Panc1 (cell line): ENCODE data around the gene FAM120C. TPM values are rescaled to one million over a fixed set of nuclear protein-coding genes. Genes with fewer than 3 reads are reported as not detected.
A peak's percentile ranks its signal among the peaks of the same experiment; 100 is the strongest.

Experiments used
- ATAC-seq: fragments of 200-7000 bp; cut with Tn5 transposase; 2 replicates; pipeline ENCODE4 v1.9.1; 2020; ENCODE audit warnings: mild to moderate bottlenecking, moderate library complexity
- BruUV-seq: library from RNA; stranded (reverse); fragments of 400-500 nt; replicated peaks from 2 replicates; lab custom pipeline; 2021; lab: Mats Ljungman, UMichigan
- CTCF ChIA-PET: fragments of 300-600 bp; sonication (Branson Sonifier 250); formaldehyde crosslinking; loops from one replicate; lab custom pipeline; 2022; ENCODE audit warnings: antibody characterized with exemption; lab: Charles Lee
- POLR2A ChIA-PET: fragments of 300-600 bp; sonication (Branson Sonifier 250); formaldehyde crosslinking; loops from one replicate; lab custom pipeline; 2022; ENCODE audit warnings: antibody characterized with exemption; lab: Charles Lee
- DNase-seq: peaks from one replicate; pipeline ENCODE4 v3.0.0-alpha.2; 2010; ENCODE audit warnings: low read depth, low spot score
- H3K27ac ChIP-seq: 2 replicates; pipeline ENCODE4 v1.5.1; 2011; ENCODE audit warnings: mild to moderate bottlenecking, low read length, inconsistent platforms
- H3K27me3 ChIP-seq: fragments of 200-500 bp; sonication (Bioruptor generic); 2 replicates; pipeline ENCODE4 v1.6.0; 2014; ENCODE audit warnings: low read length, inconsistent platforms; ENCODE audit not compliant: control insufficient read depth, insufficient read depth
- H3K36me3 ChIP-seq: fragments of 200-500 bp; sonication (Bioruptor generic); 2 replicates; pipeline ENCODE4 v1.5.1; 2014; ENCODE audit warnings: inconsistent platforms, mild to moderate bottlenecking, low read length, moderate library complexity; ENCODE audit not compliant: control insufficient read depth, insufficient read depth
- H3K4me1 ChIP-seq: 2 replicates; pipeline ENCODE4 v1.5.1; 2011; ENCODE audit warnings: inconsistent platforms, mild to moderate bottlenecking, low read length, moderate library complexity; ENCODE audit not compliant: control insufficient read depth, insufficient read depth
- H3K4me3 ChIP-seq, 2 experiments: 2 replicates each; pipeline ENCODE4 v1.5.1; 2011 to 2012; ENCODE audit warnings: low read depth in 2 of 2, low read length in 2 of 2, mild to moderate bottlenecking in 2 of 2, inconsistent platforms in 1 of 2, moderate library complexity in 1 of 2
- H3K9me3 ChIP-seq: fragments of 200-500 bp; sonication (Bioruptor generic); 2 replicates; pipeline ENCODE4 v1.5.1; 2014; ENCODE audit warnings: low read depth, mild to moderate bottlenecking, inconsistent platforms, low read length, moderate library complexity; ENCODE audit not compliant: control insufficient read depth, insufficient read depth
- POLR2AphosphoS5 ChIP-seq: IDR thresholded peaks from 2 replicates; pipeline ENCODE4 v1.6.1; 2012; ENCODE audit warnings: mild to moderate bottlenecking, low read depth, low read length, moderate library complexity
- REST ChIP-seq, 2 experiments: IDR thresholded peaks; 2 replicates each; pipeline ENCODE4 v1.6.1; 2011 to 2012; ENCODE audit warnings: low read depth in 2 of 2, control low read depth in 1 of 2, low read length in 1 of 2, mild to moderate bottlenecking in 1 of 2, moderate library complexity in 1 of 2; ENCODE audit not compliant: insufficient read depth in 1 of 2
- SIN3A ChIP-seq: IDR thresholded peaks from 2 replicates; pipeline ENCODE4 v1.6.1; 2012; ENCODE audit warnings: low read depth, mild to moderate bottlenecking, low read length, moderate library complexity, borderline replicate concordance; ENCODE audit not compliant: insufficient read depth
- TCF7L2 ChIP-seq: IDR thresholded peaks from 2 replicates; pipeline ENCODE4 v1.6.1; 2011; ENCODE audit warnings: mild to moderate bottlenecking, low read depth, low read length, inconsistent platforms
- in situ Hi-C: cut with HindIII; loops from 2 replicates; pipeline ENCODE4 v1.10.0; 2016; ENCODE audit warnings: low sequenced_read_pairs, low pct_unique_long_range_greater_than_20kb
- intact Hi-C: fragments of 100-400 bp; cut with micrococcal nuclease; formaldehyde crosslinking; loops from one replicate; pipeline ENCODE4 v1.10.0; 2022; ENCODE audit not compliant: unreplicated experiment
- total RNA-seq: library from RNA; stranded (reverse); gene quantifications from one replicate; pipeline ENCODE4 v1.2.1, GENCODE V29; 2021; ENCODE audit not compliant: unreplicated experiment
- TF ChIP-seq, protein P1 (sequence below): fragments of 450-650 bp; IDR thresholded peaks from 2 replicates; pipeline ENCODE4 v1.5.1; 2017; ENCODE audit warnings: mild to moderate bottlenecking

The FAM120C gene
- total RNA-seq, 1 experiment from 2014 or later, result 12.1 TPM

DNA sequence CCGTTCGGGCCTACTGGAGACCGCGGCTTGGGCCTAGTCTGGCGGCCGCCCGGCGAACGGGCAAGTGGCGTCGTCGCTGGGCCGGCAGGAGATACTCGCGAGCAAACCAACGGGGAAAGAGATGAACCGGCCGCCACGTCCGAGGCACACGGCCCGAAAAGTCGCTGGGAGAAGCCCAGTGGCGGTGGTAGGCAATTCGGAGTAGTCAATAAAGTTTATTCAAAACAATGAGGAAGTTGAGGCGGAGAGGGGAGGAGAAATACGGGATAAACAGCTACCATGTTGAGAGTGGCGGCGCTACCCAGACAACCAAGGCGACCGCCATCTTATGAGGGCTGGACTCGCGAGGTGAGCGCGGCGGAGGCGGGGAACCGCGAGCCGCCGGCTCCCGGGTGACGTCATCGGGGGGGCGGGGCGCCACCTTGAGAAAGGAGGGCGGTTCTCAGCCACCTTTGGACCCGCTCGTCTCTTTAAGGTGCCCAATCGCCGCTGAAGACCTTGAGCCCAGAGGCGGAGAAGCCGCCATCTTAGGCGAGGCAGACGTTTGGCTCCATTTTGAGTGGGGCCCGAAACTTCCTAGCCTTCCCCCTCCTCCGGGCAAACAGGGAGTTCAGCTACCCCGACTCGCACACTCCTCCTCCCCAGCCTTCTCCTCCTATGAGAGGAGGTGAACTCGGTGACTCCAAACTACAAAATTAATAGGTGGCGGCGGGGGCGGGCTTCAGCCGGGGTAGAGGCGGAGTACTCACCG, 138.8 kb downstream of the FAM120C start, which contains the start of gene PHF8:
TSS of gene PHF8 (minus strand) at position 348 of the 751 bp plus-strand sequence. CDS start 1,745 bp downstream, outside the sequence.
- Histone ChIP-seq H3K27ac (peak within 1 kb of the TSS; percentile 95), H3K27me3 (no peaks in the 10 kb centered on the region), H3K4me1 (peaks cover 9% of the 10 kb centered on the region), H3K36me3 (no peaks in the 10 kb centered on the region; the same call in none of the 2 replicates), H3K4me3 (peak within 1 kb of the TSS; percentile 78 to 89), H3K9me3 (no peaks in the 10 kb centered on the region)
- no TSS peak for BruUV-seq
- in situ Hi-C loops (no loop called here), intact Hi-C loops (no loop called here)
- ATAC-seq (peak; percentile 93), DNase-seq (peak; percentile 51)
- TF ChIP-seq REST (IDR thresholded peaks at IDR 0.05; ENCODE audit: insufficient read depth in 1 of 2, low read depth in 2 of 2, low read length in 1 of 2) (no peak), SIN3A (0 out of 2 replicates have a peak, but pooled peaks have one; percentile 27), TCF7L2 (peak; percentile 33; the same call in 1 of the 2 replicates), POLR2AphosphoS5 (peak; percentile 70)
- TF ChIP-seq, protein P1, sequence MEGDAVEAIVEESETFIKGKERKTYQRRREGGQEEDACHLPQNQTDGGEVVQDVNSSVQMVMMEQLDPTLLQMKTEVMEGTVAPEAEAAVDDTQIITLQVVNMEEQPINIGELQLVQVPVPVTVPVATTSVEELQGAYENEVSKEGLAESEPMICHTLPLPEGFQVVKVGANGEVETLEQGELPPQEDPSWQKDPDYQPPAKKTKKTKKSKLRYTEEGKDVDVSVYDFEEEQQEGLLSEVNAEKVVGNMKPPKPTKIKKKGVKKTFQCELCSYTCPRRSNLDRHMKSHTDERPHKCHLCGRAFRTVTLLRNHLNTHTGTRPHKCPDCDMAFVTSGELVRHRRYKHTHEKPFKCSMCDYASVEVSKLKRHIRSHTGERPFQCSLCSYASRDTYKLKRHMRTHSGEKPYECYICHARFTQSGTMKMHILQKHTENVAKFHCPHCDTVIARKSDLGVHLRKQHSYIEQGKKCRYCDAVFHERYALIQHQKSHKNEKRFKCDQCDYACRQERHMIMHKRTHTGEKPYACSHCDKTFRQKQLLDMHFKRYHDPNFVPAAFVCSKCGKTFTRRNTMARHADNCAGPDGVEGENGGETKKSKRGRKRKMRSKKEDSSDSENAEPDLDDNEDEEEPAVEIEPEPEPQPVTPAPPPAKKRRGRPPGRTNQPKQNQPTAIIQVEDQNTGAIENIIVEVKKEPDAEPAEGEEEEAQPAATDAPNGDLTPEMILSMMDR, result no peak
- ChIA-PET POLR2A (interaction anchor here (0.6 to 0.7 kb wide), 2 partner anchors 104 to 537 kb away, joined by 3 read pairs; no protein-coding TSS in a partner anchor), CTCF (no interaction called here)

GRCh38 chrX:54043541-54044125, 139.4 kb downstream of the FAM120C start:
- peak overlapping the region; percentile 89 for H3K27ac ChIP-seq
- H3K27me3 ChIP-seq, result no peaks in the 10 kb centered on the region
- no peaks in the 10 kb centered on the region for H3K9me3 ChIP-seq
- H3K36me3 ChIP-seq, result no peaks in the 10 kb centered on the region; the same call in none of the 2 replicates
- CTCF ChIA-PET, result no interaction called here
- in situ Hi-C loops, result no loop called here
- peak; percentile 35 for ATAC-seq
- peak overlapping the region; percentile 78 to 89 for H3K4me3 ChIP-seq
- intact Hi-C loops, result no loop called here
- TF ChIP-seq TCF7L2, result no peak
- TF ChIP-seq POLR2AphosphoS5, result no peak
- 0 out of 2 replicates have a peak, but pooled peaks have one; percentile 16 for TF ChIP-seq SIN3A
- no peak for TF ChIP-seq REST (IDR thresholded peaks at IDR 0.05; ENCODE audit: insufficient read depth in 1 of 2, low read depth in 2 of 2, low read length in 1 of 2)
- TF ChIP-seq, protein P1, result no peak
- POLR2A ChIA-PET, result interaction anchor here (0.6 kb wide), 1 partner anchor 105 kb away, joined by 3 read pairs; no protein-coding TSS in a partner anchor
- no TSS peak for BruUV-seq
- DNase-seq, result no peak
- peaks cover 9% of the 10 kb centered on the region for H3K4me1 ChIP-seq
